T-helper 1 cell (primary cell): ENCODE results near the gene HPCA.
A peak's percentile ranks its signal among the peaks of the same experiment; 100 is the strongest.

Source experiments
- DNase-seq, 5 donors: peaks; one replicate each; pipeline ENCODE4 v3.0.0-alpha.2; 2012 to 2020

Gene HPCA

DNA sequence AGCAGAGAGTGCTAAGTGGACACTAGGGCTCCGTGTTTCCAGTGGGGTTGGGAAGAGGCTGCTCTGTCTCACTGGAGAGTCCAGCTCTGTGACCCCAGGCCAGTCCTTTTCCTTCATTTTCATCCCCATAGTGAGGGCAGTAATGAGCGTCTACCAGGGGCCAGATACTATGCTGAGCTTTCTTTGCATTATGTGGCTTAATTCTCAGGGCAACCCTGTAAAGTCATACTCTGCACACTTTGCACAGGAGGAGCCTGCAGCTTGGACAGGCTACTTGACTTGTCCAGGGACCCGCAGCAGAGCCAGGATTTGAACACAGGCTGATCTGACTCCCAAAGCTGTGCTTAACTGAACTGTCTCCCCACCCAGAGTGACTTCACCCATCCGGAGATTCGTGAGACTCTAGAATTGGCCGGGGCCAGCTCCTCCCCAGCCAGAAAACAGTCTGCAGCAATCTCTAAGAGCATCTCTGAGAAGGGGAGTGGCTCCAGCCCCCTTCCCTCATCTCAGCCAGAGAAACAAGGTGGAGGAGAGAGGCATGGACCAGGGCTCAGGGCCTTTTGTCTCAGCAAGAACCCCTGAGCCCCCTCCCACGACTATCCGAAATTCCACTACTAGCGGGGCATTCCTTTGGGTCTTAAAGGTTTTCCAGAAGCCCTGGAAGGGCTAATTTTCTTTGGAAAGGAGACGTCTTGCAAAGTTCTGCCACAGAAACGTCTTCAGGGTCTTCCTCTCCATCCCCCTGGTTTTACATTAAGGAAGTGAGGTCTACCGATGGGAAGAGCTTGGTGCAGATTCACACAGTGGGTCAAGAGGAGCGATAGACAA is 14.7 kb upstream of the HPCA start:
- no peak for DNase-seq

GRCh38 chr1:32872192-32872460 is 14.2 kb upstream of the HPCA start:
- DNase-seq: no peak

DNA sequence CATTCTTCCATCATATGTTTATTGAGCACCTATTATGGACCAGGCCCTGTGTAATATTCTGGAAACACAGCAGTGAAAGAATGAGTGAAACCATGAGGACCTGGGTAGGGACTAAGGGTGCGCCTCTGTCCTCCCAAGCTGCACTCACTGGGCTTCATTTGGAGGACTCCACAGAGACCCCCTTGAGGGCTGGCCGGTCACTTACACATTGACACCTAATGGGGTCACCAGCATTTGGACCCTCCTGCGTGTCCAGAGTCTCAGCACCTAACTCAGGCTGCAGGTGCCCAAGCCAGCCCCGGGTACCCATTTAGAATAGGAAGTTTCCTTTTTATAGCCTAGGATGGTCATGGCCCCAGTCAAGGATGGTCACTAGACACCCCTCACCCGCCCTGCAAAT is 12.8 kb upstream of the HPCA start:
- no peak for DNase-seq

DNA sequence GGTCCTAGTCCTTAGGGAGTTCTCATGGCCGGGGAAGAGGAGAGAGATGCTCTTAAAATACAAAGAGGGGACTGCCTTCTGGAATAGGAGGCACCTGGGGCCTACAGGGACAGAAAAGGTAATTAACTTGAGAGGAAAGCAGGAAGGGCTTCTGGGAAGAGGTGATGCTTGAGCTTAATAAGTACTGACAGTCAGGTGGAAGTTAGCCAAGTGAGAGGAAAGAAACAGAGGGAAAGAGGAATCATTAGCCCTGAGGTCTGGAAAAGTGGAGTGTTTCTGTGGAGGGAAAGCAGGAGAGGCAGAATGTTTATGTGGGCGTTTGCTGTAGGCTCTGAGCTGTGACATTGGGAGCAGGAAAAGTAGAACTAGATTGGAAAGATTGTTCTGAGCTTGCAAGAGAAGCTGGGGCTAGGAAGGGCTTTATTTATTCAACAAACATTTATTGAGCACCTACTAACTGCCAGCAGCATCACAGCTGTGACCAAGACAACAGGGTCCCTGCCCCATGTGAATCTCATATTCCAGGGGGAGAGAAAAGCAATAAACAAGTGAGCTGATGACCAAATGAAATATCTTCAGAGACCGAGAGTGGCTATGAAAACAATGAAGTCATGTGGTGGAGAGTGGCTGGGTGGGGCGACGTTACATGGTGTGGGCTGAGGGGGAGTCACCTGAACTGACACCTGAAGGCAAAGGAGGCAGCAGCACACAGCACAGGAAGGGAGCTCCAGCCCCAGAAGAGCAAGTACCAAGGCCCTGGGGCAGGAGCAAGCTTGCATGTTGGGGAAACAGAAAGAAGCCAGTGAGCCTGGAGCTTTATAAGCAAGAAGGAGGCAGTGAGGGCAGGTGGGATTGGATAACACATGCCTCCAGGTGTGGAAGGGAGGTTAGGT is 11.2 kb upstream of the HPCA start:
- no peak for DNase-seq

DNA sequence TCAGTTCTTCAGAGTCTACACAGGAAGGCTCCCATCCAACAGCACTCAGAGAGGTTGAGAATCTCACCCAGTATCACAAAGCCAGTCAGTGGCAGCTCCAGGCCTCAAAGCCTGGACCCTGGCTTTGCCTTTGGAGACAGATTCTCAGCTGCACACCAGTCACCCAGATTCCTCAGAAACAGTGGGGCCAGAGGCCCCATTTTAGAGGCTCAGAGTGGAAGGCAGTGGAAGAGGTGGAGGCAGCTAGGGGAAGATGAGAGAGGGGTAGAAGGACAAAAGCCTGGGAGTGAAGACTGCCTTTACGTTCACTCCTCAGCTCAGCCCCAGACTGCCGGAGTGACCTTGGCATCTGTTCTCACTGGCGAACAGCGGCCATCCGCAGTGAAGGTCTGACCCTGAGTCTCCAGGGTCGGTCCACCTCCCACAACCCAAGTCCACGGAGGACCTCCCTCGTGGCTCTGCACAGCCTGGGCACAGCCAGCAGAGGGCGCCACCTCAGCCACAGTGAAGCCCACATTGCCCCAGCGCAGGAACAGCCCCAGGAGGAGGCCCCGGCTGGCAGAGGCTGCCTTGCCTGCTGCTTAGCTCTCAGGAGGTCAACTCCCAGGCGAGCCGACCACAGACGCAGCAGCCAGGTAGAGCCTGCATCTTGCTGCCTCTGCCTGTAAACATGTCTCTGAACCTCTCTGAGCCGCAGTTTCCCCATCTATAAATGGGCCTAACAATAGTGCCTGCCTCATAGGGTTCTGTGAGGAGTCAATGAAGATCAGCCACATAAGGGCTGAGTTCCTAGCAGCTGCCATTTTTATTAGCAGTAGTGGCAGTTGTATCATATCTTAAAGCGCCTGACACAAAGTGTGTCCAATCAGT is 9.7 kb upstream of the HPCA start:
- peak in 3 of 5 donors; percentile 46 to 54 (median 50) for DNase-seq

DNA sequence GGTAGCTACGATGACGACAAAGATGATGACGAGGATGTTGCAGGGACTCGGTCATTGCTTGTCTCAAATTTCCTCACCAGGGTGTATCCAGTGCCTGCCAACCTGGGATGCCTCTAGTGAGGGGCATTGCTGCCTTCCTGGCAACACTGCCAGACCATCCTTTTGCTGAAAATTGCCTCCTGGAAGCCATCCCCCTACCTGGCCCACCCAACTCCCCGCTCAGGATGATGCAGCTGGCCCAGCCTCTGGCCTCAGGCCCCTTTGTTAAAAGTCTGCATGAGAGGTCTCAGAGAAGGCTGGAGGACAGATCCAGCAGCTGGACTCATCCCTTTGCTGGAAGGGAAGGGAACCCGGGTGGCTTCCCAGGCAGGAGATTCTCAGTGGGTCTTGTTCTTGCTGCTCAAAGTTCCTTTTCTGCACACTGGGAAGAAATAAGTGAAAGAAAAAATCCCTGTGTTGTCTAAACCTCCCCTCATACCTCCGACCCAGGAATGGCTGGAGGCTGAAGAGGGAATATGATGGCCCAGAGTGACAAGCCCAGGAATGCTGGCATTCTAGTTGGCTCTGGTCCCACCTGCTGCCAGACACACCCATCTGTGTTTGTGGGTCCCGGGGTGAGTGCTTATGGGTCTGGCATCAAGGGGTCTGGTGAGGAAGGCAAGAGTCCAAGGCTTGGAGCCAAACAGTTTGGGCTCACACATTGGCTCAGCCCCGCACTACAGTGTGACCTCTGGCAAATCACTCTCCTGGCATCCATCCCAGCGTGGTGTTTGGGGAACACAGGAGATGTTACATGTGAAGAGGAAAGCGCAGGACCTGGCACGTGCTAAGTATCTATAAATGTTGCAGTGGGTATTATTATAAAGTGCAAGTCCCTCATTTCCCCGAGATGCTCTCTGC is 8.8 kb upstream of the HPCA start:
- no peak for DNase-seq

- DNase-seq: no peak
Measured at GRCh38 chr1:32878183-32878582, 8.1 kb upstream of the HPCA start.

- DNase-seq: no peak
Measured at GRCh38 chr1:32878637-32879041, 7.7 kb upstream of the HPCA start.

- DNase-seq: no peak
Measured at GRCh38 chr1:32881291-32881690, 5.0 kb upstream of the HPCA start.

DNA sequence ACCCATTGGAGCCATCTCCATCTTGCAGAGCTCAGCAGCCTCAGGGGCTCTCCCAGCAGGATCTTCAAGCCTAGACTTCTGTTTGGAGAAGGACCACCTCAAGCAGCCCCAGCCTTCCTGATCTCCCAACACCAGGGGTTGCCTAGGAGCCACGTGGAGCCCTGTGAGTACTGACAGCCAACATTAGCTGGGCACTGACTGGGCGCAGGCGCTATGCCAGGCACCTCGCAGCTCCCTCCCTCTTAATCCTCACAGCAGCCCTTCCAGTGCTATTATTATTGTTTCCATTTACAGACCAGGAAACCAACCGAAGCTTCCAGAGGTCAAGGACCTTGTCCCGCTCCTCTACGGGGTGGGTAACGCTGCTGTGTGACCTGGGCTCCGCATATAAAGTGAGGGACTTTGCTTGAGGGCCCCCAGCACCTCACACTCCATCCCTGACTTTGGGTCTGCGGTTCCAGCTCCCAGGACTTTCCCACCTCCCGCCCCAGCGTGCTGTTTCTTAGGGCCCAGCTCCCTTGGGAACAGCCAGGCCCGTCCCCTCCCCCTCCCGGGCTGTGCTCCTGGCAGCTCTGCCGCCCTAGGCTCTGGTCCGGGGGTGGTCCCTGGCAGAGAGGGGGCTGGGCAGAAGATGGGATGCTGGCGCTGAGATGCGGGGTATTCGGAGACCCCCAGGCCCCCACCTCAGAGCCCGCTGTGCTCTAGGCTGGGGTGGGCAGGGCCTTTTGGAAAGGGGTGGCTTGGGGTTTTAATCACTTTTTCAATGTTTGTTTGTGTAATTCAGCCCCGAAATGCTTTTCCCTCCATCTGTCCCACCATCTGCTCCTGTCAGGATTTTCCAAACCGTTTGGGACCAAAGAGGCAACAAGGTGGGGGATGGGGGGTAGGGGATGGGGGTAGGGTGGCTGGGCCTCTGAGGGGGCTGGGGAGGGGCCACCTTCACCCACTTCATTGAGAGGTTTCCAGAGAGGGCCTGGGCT is 4.1 kb upstream of the HPCA start:
- no peak for DNase-seq

GRCh38 chr1:32883338-32884031 is 2.8 kb upstream of the HPCA start:
- no peak for DNase-seq

GRCh38 chr1:32884032-32884372 is 2.3 kb upstream of the HPCA start:
- DNase-seq: no peak

- DNase-seq: no peak
Measured at GRCh38 chr1:32884726-32885125, 1.6 kb upstream of the HPCA start.

- no peak for DNase-seq
Measured at GRCh38 chr1:32885676-32886003, 651 bp upstream of the HPCA start.

- no peak for DNase-seq
Measured at GRCh38 chr1:32886828-32887414, 630 bp downstream of the HPCA start.

DNA sequence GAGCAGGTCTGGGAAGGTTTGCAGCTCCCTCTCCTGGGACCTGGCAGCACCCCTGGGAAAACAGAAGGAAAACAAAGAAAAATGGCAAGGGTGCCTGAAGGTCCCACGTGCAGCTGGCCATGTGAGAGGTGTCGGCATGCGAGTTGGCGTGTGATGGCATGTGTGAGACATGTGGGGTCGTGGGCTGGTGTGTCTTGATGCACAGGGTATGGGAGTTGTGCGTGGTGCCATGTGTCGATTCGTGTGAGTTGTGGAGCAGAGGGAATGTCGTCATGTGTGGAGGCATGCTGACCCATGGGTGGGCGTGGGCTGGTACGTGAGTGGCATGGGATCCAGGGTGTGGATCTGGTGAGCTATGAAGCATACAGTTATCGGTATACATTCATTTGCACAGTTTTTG is 1.3 kb downstream of the HPCA start:
- DNase-seq: no peak

GRCh38 chr1:32888134-32888533 is 1.8 kb downstream of the HPCA start:
- DNase-seq: no peak

DNA sequence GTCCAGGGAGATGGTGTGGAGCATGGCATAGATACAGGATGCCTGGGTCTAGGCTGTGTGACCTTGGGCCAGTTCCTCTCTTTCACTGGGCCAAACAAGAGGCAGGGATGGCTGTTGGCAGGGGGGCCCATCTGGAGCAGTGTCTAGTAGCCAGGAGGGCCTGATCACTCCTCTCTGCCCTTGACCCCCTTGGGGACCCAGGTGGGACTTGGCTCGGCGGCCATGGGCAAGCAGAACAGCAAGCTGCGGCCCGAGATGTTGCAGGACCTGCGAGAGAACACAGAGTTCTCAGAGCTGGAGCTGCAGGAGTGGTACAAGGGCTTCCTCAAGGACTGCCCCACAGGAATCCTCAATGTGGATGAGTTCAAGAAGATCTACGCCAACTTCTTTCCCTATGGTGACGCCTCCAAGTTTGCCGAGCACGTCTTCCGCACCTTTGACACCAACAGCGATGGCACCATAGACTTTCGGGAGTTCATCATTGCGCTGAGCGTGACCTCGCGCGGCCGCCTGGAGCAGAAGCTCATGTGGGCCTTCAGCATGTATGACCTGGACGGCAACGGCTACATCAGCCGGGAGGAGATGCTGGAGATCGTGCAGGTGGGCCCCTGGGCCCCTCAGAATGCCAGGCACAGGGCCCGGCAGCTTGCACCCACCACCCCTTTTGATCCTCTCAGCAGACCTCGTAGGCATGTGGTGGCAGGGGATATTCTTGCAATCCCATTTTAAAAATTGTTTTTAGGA is 2.6 kb downstream of the HPCA start:
- DNase-seq: no peak

GRCh38 chr1:32889731-32890278 is 3.5 kb downstream of the HPCA start:
- no peak for DNase-seq
